Inflammatory macrophage treated with lipopolysaccharide for 1 hour (primary cell): ENCODE measurements around the gene DDR2.
A peak's percentile ranks its signal among the peaks of the same experiment; 100 is the strongest.

Experiments
- DNase-seq, 2 donors: peaks; one replicate each; pipeline ENCODE4 v3.0.0-alpha.2; 2020 to 2022

Gene DDR2

GRCh38 chr1:162631546-162632191 is 595 bp upstream of the DDR2 start:
- no peak for DNase-seq

DNA sequence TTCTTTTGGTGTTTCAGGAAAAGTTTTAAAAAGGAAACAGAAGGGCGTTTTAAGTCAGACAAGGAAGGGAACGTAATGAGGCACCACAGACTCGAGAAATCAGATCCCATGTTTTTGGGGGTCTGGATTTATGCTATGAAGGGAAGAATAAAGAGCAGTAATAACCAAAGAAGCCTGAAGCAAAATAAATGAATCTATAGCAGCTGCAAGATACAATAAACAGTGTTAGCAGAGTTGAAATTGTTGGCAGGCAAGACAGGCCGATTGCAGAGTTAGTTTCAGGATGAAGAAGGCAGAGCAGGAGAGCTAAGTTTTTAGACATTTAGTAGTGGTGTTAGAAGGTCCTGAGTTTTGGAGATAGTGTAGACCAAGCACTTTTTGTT is 425 bp downstream of the DDR2 start:
- no peak for DNase-seq

- DNase-seq: no peak
These were observed 958 bp downstream of the DDR2 start for GRCh38 chr1:162633081-162633762.

- no peak for DNase-seq
These were observed 3.2 kb downstream of the DDR2 start for GRCh38 chr1:162635418-162635817.

DNA sequence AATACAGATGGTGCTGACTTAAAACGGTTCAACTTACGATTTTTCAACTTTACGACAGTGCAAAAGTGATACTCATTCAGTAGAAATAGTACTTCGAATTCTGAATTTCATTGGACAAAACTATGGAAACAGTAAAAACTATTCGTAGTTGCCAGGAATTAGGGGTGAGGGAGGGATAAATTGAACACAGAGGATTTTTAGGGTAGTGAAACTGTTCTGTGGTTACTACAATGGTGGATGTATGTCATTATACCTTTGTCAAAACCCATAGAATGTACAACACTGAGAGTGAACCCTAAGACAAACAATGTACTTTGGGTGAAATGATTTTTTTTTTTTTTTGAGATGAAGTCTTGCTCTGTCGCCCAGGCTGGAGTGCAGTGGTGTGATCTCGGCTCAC is 7.5 kb downstream of the DDR2 start:
- DNase-seq: no peak

GRCh38 chr1:162641114-162641513 is 8.8 kb downstream of the DDR2 start:
- no peak for DNase-seq

GRCh38 chr1:162644986-162645314 is 12.7 kb downstream of the DDR2 start:
- DNase-seq: no peak

- DNase-seq: no peak
These were observed 13.4 kb downstream of the DDR2 start for GRCh38 chr1:162645666-162646065.

GRCh38 chr1:162649583-162649982 is 17.3 kb downstream of the DDR2 start:
- no peak for DNase-seq

GRCh38 chr1:162654915-162655620 is 22.8 kb downstream of the DDR2 start:
- no peak for DNase-seq

DNA sequence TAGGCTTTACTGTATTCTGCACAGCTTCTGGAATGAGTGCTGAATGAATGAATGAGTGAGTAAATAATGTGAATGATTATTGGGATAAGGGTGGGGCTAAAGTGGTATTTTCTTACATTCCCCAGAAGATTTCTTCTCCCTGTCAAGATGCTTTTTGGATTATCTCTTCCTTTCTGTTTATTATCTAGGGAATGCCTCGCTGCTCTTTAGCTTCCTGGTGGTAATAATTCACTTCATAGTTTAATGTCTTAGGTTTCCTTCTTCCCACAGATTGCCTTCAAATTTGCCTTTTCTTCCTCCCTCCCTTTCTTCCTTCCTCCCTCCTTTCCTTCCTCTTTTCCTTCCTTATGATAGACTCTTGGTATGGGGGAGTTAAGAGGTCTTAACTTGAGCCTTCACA is 24.0 kb downstream of the DDR2 start:
- DNase-seq: no peak

DNA sequence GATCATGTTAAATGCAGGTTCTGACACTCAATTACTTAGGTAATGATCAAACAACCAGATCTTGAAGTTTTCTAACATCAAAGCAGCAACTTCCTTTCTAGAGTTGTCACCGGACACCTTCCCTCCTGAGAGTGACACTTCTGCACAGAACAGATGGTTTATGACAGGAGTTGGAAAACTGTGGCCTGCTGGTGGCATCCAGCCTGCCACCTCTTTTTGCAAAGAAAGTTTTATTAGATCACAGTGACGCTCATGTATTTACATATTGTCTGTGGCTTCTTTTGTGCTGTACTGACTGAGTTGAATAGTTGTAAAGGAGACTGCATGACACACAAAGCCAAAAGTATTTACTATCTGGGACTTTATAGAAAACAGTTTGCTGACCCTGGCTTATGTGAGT is 28.3 kb downstream of the DDR2 start:
- no peak for DNase-seq

DNA sequence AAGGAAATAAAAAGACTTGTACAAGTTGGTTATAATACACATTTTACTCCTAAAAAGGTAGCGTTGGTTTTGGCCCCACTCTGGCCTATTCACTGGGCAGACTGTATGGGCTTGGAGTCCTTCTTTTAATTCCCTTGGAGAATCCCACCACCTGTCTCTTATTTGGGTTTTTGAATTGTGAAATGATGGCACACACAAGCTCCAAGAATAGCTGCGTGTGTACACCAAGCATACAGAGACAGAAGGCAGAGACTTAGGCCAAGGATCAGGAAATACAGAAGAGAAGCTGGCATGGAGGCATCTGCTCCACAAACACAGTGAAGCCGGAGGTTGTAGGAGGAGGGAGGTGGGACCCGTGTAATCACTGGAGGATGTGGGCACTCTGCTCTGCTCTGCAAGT is 29.1 kb downstream of the DDR2 start:
- DNase-seq: no peak

- no peak for DNase-seq
These were observed 29.7 kb downstream of the DDR2 start for GRCh38 chr1:162662013-162662412.

DNA sequence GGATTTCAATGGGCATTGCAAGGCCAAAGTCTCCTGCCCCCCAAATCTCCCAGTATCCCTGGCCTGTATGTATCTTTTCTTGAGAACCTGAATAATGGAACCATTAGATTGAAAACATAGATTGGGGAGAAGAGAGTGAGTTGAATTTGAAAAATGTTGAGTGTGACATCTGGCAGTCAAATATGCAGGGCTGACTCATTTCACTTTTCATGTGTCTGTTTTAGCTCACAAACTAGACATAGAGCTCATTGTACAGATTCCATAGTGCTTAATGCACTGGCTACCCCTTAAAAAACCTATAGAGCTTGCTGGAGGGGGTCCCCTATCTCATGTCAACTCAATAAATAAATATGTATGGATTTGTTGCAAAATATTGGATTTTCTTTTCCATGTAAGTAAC is 30.8 kb downstream of the DDR2 start:
- no peak for DNase-seq

- DNase-seq: peak in 1 of 2 donors; percentile 38
These were observed 31.4 kb downstream of the DDR2 start for GRCh38 chr1:162663589-162664106.

GRCh38 chr1:162666006-162666645 is 33.9 kb downstream of the DDR2 start:
- DNase-seq: no peak

DNA sequence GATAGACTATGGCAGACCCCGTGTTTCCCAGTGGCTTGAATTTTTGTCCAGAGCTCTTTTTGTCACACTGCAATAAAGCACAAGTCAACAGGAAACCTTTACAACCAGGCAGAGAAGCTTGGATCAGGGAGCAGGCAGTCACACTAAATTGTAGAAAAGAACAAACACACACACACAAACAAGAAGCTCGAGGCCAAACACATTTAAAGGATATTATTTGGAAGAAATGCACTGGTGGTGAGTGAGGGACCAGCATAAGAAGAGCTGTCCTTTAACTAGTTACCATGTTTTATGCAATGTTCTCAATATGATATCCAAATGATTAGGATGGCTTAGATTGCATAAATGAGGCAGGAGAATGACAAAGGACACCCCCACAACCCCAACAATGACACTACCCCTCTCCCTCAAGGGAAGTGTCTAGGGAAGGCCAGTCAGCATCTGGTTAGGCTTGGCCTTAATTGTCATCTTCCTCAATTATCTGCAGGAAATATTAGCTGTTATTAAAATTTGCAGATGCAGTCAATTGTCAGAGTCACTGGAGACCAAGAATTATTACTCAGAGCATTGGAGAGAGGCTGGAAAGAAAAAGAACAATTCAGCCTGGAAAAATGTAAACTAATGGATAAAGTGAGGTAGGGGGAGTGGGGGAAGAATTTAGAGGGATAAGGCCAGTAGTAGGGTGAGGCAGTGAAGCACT is 35.3 kb downstream of the DDR2 start:
- no peak for DNase-seq

DNA sequence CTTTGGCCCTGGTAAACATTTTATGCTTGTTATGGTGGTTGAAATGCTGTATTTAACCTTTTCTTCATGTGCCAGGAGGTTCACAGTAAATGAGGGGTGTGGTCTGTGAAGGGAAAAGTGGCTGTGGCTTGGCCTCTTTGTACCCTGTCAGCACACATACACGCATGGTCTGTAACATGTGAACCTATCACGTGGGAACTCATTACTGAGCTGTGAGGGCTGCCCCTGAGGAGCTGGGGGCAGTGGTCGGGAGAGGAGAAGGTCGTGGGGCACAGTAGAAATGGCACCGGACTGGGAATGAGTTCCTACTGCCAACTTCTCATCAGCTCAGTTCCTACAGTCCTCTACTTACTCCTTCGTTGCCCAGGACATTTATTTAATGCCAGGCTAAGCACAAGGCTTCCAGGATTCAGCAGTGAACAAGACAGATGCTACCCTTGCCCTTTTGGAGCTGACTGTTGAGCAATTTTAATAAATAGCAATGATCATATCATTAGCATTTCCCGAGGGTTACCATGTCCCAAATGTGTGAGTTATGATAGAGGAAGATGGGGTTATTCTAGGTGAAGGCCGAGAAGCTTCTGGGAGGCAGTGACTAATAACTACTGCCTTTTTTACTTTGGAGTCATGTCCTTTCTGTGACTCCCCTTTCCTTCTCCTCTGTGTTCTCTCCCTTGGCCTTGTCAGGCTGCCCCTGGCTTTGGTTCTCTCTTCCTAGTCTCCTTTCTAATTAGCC is 38.8 kb downstream of the DDR2 start:
- DNase-seq: no peak

DNA sequence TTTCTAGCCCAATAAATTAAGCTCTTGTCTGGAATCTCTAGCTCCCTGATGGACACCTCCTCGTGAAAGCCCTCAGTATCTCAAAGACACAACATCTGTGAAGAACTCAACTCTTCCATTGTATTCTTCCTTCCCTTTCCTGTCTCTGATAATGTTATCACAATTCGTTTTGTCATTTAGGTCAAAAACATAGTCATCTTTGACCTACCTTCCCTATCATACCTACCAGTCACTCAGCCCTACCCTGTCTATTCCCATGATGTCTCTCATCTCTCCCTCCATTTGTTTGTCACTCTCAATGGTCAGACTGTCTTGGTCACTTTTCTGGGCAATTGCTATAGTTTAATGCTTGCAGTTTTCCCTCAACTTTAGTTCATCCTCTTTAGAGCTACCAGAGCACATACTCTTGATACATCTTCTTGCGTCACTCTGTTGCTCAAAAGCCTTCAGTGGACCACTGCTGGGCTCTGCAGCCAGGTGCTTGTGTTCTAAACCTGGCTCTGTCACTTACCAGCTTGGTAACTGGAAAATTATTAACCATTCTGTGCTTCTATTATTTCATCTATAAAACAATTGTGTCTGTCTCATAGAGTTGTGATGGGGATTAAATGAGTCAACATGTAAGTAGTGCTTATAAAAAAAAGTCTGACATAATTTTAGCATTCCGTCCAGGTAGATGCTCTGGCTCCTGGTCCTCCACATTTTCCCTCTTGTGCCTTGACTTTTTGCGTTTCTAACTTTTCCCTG is 39.6 kb downstream of the DDR2 start:
- no peak for DNase-seq

DNA sequence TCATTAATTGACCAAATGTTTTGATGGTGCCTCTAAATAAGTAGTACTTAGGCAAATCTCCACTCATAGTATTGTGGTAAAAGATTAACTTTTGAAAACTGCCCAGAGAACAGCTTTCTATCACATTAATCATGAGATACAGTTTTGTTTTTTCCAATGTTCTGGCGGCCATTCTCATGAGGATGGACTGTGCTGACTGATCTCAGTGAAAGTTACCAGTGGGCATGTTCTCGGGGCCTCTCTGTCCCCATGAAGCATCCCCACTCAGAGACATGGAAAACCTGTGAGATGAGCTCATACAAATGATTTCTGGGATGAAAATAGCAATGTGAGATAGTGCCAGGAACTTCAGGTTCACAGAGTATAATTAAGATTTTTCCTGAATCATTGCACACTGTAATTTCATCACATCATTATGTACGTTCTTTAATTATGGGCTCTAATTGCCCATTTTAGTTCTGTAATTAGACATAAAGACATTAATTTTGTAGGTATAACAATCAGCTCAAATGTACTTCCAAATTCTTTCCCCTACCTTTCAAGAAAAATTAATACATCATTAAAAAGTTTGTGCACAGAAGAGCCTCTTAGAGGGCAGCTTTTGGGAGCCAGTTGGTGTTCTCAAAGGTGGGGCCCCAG is 40.5 kb downstream of the DDR2 start:
- DNase-seq: no peak
